Upper lobe of right lung (tissue), 1 donor: Measurements from ENCODE around the gene OR13C8. TPM values are rescaled to one million over a fixed set of nuclear protein-coding genes. Genes with fewer than 3 reads are reported as not detected.
"Not testable (repeated sequence)": the region's sequence is repeated elsewhere in the genome, so short reads cannot be mapped to it uniquely, and the experiment has no call there.

Experiments
- ATAC-seq: fragments of 200-7000 bp; cut with Tn5 transposase; one replicate; pipeline ENCODE4 v1.9.1; 2020; ENCODE audit warnings: mild to moderate bottlenecking, moderate library complexity
- DNase-seq: peaks from one replicate; pipeline ENCODE4 v3.0.0-alpha.2; 2020
- H3K27ac ChIP-seq: fragments of 200-600 bp; one replicate; pipeline ENCODE4 v1.8.0; 2022
- H3K27me3 ChIP-seq: fragments of 200-600 bp; one replicate; pipeline ENCODE4 v1.8.0; 2022; ENCODE audit warnings: mild to moderate bottlenecking
- H3K36me3 ChIP-seq: fragments of 200-600 bp; one replicate; pipeline ENCODE4 v1.8.0; 2022
- H3K4me1 ChIP-seq: fragments of 200-600 bp; one replicate; pipeline ENCODE4 v1.8.0; 2022
- H3K4me3 ChIP-seq: fragments of 200-600 bp; one replicate; pipeline ENCODE4 v1.8.0; 2022; ENCODE audit warnings: mild to moderate bottlenecking
- H3K9me3 ChIP-seq: fragments of 200-600 bp; one replicate; pipeline ENCODE4 v1.8.0; 2022
- CTCF ChIP-seq: fragments of 200-600 bp; IDR thresholded peaks from one replicate; pipeline ENCODE4 v1.8.0; 2022; ENCODE audit warnings: antibody characterized with exemption
- intact Hi-C: fragments of 100-400 bp; cut with DNase I; formaldehyde crosslinking; loops from one replicate; pipeline ENCODE4 v1.11.0; 2022
- long read RNA-seq: library from polyadenylated mRNA; unstranded; transcript quantifications from one replicate; pipeline ENCODE4 v2.0.0, GENCODE V29; 2021
- total RNA-seq: library from RNA; stranded (reverse); fragmentation: NEBNext Ultra II Directional; extraction: Animal tissue kit (Norgen Biotek cat#: 25700); gene quantifications from one replicate; pipeline ENCODE4 v1.2.1, GENCODE V29; 2021
- donor health status: DM: no; HTN: yes; CAD: no; lungs with severe emphysema.

OR13C8 gene
- total RNA-seq, result not detected
- long read RNA-seq, result 0 reads

GRCh38 chr9:104568868-104569267 is at the start of gene OR13C8:
Gene OR13C8 (plus strand): TSS chr9:104569168. CDS start chr9:104569168, 0 bp downstream.
- DNase-seq (no peak), ATAC-seq (no peak)
- Histone ChIP-seq H3K36me3 (no peaks in the 10 kb centered on the region), H3K27ac (no peak within 1 kb of the TSS), H3K27me3 (no peaks in the 10 kb centered on the region), H3K4me1 (no peaks in the 10 kb centered on the region), H3K4me3 (no peak within 1 kb of the TSS), H3K9me3 (no peaks in the 10 kb centered on the region)
- no peak for TF ChIP-seq CTCF
- intact Hi-C loops, result no loop called here

GRCh38 chr9:104520241-104520640 is 48.7 kb upstream of the OR13C8 start:
- H3K9me3 ChIP-seq, result not testable (repeated sequence)

GRCh38 chr9:104527109-104527508 is 41.9 kb upstream of the OR13C8 start, which contains the start of gene OR13C4:
Gene OR13C4 (minus strand): TSS chr9:104527209. CDS start chr9:104527209, 0 bp downstream.
- Histone ChIP-seq H3K27me3 (no peaks in the 10 kb centered on the region), H3K4me3 (no peak within 1 kb of the TSS), H3K27ac (no peak within 1 kb of the TSS), H3K36me3 (no peaks in the 10 kb centered on the region), H3K9me3 (no peaks in the 10 kb centered on the region), H3K4me1 (no peaks in the 10 kb centered on the region)
- intact Hi-C loops, result no loop called here
- DNase-seq, result no peak
- ATAC-seq, result no peak
- TF ChIP-seq CTCF, result no peak

More at GRCh38 chr9:104520241-104520640, 48.7 kb upstream of the OR13C8 start:
- intact Hi-C loops, ATAC-seq, H3K27ac ChIP-seq, H3K4me1 ChIP-seq, H3K4me3 ChIP-seq, H3K36me3 ChIP-seq, H3K27me3 ChIP-seq, DNase-seq: not testable (repeated sequence)

GRCh38 chr9:104536756-104537155 is 32.2 kb upstream of the OR13C8 start, which contains the start of gene OR13C3:
Gene OR13C3 (minus strand): TSS chr9:104536856. CDS start chr9:104536723, 133 bp downstream.
- intact Hi-C loops, result no loop called here
- no peak within 1 kb of the TSS for H3K27ac ChIP-seq
- no peaks in the 10 kb centered on the region for H3K27me3 ChIP-seq
- H3K36me3 ChIP-seq, result no peaks in the 10 kb centered on the region
- ATAC-seq, result no peak
- no peak for TF ChIP-seq CTCF
- no peaks in the 10 kb centered on the region for H3K9me3 ChIP-seq
- no peak within 1 kb of the TSS for H3K4me3 ChIP-seq
- H3K4me1 ChIP-seq, result no peaks in the 10 kb centered on the region
- no peak for DNase-seq

- H3K9me3 ChIP-seq, result no peaks in the 10 kb centered on the region
- H3K27me3 ChIP-seq, result no peaks in the 10 kb centered on the region
- no peaks in the 10 kb centered on the region for H3K36me3 ChIP-seq
- DNase-seq, result no peak
- no peak overlapping the region for H3K4me3 ChIP-seq
- no peak for TF ChIP-seq CTCF
- intact Hi-C loops, result no loop called here
- ATAC-seq, result no peak
- H3K27ac ChIP-seq, result no peak overlapping the region
- no peaks in the 10 kb centered on the region for H3K4me1 ChIP-seq
These were observed 29.7 kb upstream of the OR13C8 start for GRCh38 chr9:104539275-104539674.

GRCh38 chr9:104544644-104545043 is 24.3 kb upstream of the OR13C8 start:
- TF ChIP-seq CTCF, result no peak
- no peaks in the 10 kb centered on the region for H3K9me3 ChIP-seq
- intact Hi-C loops, result no loop called here

More at GRCh38 chr9:104544644-104545043, 24.3 kb upstream of the OR13C8 start:
- H3K27ac ChIP-seq, result no peak overlapping the region
- DNase-seq, result no peak
- no peaks in the 10 kb centered on the region for H3K36me3 ChIP-seq
- ATAC-seq, result no peak
- H3K4me3 ChIP-seq, result no peak overlapping the region
- no peaks in the 10 kb centered on the region for H3K4me1 ChIP-seq
- no peaks in the 10 kb centered on the region for H3K27me3 ChIP-seq
